IPS DF 4.7 (cell line): Measurements from ENCODE around the gene HOXD11.

Experiments used
- DNase-seq: peaks from one replicate; pipeline ENCODE4 v3.0.0-alpha.2; 2013; ENCODE audit warnings: low spot score; ENCODE audit errors: extremely low read depth

Gene HOXD11

GRCh38 chr2:176093145-176093897, 13.8 kb upstream of the HOXD11 start:
- DNase-seq, result no peak

DNA sequence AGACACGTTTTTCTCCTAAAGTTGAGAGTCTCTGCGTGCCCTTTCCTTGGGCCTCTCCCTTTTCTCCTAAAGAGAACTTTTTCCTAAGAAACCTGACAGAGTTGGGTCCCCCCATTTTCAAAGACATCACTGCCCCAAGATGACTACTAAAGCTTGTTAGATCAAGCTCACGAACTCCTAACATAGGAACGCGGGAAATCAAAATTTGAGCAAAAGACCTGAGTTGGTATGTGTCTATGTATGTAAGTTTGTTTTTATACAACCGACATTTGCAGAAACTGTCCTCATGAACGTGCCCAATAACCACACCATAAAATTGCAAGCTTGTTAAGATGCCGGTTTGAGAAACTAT, 13.2 kb upstream of the HOXD11 start:
- no peak for DNase-seq

- DNase-seq, result no peak
These were observed 12.7 kb upstream of the HOXD11 start for GRCh38 chr2:176094349-176094748.

DNA sequence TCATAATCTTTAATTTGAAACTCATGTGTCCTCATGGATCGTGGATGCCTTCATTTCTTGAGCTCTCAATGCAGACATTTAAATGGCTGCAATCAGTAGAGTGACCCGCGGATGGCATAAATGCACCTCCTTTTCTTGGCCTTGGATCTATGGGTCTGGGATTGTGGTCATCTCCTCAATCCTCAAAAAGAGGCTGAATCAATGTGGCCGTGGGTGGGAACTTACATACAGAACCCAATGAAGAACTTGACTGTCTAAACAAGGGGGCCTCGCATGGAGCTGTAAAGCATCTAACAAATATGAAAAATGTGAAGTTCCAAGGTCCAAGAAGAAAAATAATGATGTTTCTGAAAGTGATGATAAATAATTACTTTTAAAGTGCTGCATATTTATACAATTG, 11.7 kb upstream of the HOXD11 start:
- DNase-seq, result no peak

DNA sequence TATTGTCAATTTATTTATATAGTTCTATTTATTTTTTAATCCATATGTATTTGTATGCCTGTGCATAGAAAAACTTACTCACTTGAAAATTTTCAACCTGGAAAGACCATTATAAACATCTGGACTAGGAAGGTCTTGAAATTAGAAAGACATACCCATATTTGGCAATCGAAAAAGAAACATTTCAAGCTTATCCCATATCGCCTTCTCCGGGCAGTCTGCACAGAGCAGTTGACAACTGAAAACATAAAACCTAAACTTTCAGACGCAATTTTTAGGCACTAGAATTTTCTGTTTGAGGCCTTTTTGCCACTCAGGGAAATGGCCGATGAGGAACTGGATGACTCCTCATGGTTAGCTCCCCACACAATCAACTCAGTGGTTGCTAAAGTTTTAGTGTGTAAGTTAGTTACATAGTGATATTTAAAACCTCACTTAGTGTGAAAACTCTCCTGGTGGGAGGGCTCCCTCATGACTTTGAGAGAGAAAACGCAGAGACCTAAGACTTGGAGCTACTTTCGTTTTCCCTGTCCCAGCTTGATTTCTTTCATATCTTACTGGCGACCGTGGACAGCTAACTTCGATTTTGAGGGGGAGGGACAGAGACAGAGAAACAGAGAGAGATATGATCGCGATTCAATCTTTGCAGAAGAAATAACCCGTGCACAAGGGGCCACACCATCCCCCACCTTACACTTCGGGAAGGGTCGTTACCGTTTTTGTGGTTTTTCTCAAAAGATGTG, 10.7 kb upstream of the HOXD11 start:
- no peak for DNase-seq

DNA sequence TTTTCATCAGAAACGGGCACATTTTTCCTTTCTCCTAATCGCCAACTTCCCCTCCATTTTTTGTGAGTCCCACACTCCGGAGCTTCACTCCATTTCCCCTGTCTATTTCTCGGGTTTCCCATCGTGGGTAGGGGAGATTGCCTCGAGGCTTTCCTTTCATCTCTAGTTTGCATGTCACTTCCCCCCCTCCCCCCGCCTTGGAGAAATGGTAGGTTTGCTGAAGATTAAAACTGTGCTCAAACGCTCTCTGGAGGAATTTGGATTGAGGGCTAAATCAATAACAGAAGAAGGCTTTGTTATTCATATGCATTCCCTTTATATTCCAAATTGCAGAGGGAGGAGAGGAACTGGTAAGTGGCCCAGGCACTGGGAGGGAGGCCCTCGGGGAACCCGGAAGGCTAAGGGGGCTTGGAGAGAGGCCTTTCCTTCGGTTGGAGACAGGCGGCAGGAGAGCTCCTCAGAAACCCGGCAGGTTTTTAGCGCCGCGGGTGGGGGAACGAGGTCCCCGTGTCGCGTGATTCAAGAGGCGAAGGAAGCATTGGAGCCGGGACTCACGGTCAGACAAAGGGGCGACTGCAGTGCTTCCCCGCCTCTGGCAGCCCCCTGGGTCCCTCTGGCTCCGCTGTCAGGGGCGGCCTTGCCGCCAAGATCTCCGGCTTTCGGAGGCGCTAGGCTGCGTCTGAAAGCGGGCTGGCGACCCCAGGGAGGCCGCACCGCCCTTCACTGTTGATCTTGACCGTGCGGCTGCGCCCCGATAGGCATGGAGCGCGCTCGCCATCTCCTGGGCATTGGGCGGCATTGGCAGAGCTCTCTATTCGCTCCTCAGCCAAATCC, 9.9 kb upstream of the HOXD11 start:
- no peak for DNase-seq

DNA sequence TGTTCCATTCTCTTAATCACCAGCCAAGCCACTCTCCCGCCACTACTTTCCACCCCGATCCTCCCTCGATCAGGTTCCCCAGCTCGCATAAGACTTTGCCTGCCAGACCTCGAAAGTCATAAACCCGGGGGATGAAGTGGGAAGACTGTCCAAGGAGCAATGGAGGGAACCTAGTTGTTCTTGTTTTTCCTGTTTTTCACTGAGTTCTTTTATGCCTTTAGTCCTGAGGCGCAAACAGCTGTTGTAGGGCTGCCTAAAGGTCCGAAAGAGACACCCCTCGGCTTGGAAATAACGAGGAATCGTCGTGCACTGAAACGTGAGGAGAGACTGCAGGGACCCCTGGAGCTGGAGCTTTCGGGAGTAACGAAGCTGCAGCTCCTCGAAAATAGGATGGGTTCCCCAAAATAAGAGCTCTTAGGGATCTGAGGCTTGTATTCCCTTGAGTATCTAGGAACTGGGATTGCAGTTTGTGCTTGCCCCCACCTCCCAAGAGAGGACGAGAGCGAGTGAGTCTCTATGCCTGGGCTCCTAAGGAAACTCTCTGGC, 9.2 kb upstream of the HOXD11 start:
- DNase-seq, result no peak

DNA sequence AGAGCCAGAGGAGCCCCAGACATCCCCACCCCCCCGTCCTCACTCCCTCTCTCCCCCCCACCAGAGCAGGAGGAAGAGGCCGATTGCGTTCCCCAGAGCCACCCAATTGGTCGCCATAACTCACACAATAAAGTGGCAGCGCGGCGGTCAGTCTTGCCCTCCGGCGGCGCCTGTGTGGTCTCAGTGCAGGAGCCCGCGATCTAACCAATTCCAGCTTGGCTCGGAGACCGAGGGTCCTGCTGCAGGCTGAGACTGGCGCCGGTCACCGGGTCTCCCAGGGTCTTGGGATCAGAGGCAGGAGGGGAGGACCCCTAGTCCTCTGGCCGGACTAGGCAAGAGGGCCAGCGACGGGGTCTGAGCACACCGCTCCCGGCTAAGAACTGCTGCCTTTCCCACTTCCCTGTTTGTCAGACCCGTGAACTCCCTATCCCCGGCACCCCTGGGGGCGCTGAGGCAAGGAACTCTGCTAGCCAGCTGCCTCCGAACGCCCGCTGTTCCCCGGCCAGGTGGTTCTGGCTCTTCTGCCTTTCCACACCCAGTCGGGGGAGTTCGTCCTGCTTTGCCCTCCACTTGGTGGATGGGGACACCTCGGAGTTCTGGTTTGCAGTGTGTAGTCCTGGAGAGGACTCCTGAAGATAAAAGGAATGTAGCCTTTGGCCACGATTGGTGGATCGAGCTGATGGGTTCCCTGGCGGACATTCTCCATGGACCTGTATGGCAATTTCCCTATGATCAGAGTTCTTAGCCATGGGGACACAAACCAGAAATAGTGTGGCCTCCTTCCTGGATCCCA, 8.5 kb upstream of the HOXD11 start:
- no peak for DNase-seq

- no peak for DNase-seq
These were observed 7.8 kb upstream of the HOXD11 start for GRCh38 chr2:176099159-176099727.

GRCh38 chr2:176099728-176100546, 7.1 kb upstream of the HOXD11 start, which contains the start of gene HOXD12:
HOXD12 (plus strand) TSS chr2:176099795; CDS start chr2:176099802, 7 bp downstream.
- no peak for DNase-seq

DNA sequence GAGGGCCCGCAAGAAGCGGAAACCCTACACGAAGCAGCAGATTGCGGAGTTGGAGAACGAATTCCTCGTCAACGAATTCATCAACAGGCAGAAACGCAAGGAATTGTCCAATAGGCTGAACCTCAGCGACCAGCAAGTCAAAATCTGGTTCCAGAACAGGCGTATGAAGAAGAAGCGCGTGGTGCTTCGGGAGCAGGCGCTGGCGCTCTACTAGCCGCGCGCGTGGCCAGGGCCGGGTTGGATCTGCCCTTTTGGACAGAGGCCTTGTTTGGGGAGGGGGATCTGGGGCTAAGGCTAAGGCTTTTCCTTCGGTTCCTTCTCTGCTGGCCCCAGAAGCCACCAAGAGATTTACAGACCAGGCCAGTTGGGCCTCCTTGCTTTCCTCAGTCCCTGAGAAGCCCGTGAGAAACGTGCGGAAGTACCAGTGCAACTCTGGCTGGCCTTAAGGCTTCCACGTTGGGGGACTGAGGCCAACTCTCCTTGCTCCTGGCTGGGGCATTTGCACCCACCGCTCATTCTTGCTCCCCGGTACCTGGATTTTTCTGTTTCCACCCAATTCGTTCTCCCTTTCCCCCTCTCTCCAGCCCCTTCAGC, 6.4 kb upstream of the HOXD11 start:
- DNase-seq, result no peak

DNA sequence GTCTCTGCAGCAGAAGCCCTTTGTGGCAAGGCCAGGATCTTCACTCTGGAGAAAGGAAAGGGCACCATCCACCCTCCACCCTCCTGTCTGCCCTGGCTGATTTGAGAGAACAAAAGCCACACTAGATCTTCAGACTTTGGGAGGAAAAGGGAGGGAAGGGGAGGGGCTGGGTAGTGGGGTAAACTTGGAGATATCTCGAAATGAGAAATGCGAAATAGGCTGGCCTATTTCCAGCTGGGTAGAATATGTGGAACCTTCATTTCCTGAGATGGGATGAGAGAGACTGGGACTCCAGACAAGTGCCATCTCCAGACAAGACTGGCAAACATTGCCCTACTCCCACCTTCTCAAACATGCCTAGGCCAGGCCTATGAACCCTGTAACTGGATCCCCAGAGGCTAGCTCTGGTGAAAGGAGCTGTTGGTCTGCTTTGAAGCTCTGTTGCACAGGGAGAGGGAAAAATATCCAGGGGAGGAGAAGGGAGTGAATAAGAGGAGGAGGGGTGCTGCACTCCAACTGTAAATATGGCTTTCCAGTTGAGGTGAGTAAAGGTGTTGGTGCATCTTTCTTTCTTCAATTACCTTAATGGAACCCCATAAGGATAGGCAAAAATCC, 5.8 kb upstream of the HOXD11 start:
- DNase-seq, result no peak

DNA sequence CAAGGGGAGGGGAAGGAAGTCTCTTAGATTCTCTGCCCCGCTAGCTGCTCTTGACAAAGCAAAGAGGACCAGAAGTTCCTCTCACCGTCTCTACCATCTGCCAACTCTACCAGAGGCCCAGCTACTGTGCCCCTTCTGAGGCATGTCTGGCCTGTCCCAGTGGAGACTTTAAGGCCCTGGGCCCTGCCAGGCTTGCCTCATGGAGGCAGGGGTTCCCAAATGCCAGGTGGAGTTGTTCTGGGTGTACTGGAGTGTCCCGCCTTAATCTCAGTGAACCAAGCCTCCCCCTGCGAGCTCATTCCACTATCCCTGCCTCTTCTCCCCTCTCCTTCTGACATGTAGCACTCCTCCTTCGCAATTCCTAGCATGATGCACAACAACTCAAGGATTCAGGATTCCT, 5.2 kb upstream of the HOXD11 start:
- DNase-seq, result no peak

DNA sequence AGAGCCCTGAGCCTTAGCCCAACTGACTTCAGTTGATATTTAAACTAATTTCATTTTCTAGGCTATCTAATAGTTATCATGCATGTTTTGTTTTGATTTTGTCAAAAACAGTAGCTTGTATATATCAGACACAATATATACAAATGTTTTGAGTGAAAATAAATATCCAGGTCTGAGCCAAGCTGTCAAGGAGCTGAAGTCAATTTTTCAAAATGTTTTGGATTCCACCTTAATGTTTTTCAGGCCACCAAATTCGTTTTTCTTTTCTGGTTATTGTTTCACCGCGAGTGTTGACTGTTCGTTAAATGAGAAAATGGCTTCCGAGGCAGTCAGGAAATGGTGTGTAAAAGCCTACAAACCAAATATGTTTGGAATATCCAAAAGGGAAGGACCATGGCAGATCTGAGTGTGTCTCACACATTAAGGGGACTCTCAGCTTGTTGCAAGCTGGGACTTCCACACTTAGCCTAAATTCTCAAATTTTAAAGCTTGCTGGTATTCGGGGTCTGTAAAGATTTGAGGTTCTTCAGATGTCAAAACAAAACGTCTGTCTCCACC, 4.7 kb upstream of the HOXD11 start:
- no peak for DNase-seq

DNA sequence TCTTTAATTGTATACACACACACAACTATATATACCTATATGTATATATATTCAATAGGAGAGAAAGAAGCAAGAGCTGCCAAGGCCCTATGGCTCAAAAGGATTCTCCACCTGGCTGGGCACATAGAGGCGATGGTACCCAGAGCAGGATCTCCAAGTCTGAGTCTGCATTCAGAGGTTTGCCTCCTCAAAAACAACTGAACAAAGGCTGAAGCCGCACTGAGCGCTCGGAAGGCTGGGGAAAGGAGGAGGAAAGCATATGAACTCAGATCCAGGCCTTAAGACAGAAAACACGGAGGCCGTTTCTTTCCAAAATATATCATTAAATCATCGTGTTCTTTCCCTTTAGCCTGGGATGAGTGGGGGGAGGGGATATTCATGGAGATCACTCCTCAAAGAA, 3.9 kb upstream of the HOXD11 start:
- no peak for DNase-seq

DNA sequence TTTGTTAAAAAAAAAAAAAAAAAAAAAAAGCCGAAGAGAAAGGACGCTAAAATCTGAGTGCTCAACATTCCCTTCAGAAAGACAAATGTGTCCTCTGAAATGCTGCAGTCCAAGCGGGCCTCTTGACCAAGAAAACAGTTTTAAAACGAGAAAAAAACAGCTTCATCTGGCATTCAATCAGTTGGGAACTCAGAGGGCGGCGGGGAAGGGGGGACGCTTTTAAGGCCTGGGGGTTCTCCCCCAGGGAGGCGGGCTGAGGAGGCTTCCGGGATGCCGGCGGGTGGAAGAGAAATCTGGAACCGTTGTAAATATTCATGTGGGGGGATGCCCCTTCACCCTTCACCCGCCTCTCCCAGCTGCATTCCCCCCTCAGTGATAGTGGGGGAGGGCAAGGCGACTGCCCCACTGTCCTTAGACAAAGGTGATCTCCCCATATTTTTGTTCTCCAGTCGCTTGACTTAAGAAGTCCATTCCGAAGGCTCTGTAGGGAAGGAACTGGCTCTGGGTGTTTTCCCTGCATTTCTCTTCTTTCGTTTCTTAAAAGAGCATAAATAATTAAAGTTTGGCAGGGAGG, 3.3 kb upstream of the HOXD11 start:
- no peak for DNase-seq

GRCh38 chr2:176104316-176105077, 2.6 kb upstream of the HOXD11 start:
- no peak for DNase-seq
